Effector CD4-positive, alpha-beta T cell (primary cell): ENCODE data around the gene PPM1K.

Source experiments
- DNase-seq: peaks from one replicate; pipeline ENCODE4 v3.0.0-alpha.2; 2020

Gene PPM1K

GRCh38 chr4:88216395-88216794, 68.0 kb downstream of the PPM1K start:
- DNase-seq, result no peak

DNA sequence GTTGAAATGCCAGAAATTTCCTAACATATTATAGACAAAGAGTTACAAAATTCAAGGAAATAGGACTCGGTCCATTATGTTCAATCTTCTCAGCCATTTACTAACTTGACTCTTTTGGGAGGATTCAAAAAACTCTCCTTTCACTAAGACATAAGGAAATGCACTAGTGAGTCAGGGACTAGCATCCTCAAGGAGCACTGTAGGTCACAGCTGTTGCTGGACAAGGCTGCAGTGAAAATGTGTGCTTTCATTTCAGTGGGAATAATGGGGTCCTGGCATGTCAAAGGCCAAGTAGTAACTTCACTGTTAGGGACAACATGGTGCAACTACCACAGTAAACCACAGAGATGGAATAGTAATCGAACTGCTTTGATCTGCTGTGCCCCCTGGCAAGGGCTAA, 69.0 kb downstream of the PPM1K start:
- no peak for DNase-seq

- DNase-seq, result no peak
Measured at GRCh38 chr4:88212253-88212561, 72.2 kb downstream of the PPM1K start.

- DNase-seq, result peak; percentile 49
Measured at GRCh38 chr4:88211473-88212252, 72.7 kb downstream of the PPM1K start.

DNA sequence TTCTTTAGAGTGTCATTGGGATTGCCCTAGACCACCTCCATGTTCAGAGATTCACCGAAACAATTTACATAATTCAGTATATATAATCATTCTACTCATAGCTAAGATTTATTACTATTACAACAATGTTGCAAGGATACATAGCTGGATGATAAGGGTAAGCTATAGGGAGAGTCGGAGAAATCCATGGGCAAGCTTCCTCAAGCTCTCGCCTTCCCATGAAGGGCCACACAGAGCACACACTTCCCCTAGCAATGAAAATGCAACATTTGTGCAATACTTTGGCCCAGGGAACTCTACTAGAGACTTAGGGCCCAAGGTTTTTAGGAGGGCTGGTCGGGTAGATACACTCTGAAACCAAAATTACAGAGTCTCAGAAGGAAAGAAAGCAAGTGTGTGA, 76.2 kb downstream of the PPM1K start:
- DNase-seq, result no peak
